Left forelimb (tissue), 1 donor: ENCODE measurements around the gene SAMHD1.
"Not testable (repeated sequence)": the region's sequence is repeated elsewhere in the genome, so short reads cannot be mapped to it uniquely, and the experiment has no call there.

Source experiments
- DNase-seq: peaks from one replicate; pipeline ENCODE4 v3.0.0-alpha.2; 2018; ENCODE audit warnings: low spot score

Gene SAMHD1

GRCh38 chr20:36956016-36956415 is 4.5 kb upstream of the SAMHD1 start:
- DNase-seq = no peak

GRCh38 chr20:36951979-36952738 is 651 bp upstream of the SAMHD1 start:
- no peak for DNase-seq

GRCh38 chr20:36950414-36951197 is 902 bp downstream of the SAMHD1 start:
- DNase-seq = peak; percentile 66

GRCh38 chr20:36941401-36941835 is 10.1 kb downstream of the SAMHD1 start:
- DNase-seq = no peak

DNA sequence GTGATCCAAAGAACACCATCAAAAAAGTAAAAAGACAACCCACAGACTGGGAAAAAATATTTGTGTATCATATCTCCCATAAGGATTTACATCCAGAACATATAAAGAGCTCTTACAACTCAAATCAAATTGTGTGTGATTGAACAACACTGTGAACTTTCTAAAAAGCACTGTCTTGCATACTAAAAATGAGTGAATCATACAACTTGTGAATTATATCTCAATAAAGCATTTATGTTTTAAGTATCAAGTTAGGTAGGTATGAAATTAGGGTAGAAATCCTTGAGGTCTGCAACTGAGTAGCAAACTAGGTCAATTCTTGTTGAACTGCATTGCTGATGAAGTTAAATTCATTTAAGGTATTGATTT is 14.1 kb downstream of the SAMHD1 start:
- DNase-seq = no peak

DNA sequence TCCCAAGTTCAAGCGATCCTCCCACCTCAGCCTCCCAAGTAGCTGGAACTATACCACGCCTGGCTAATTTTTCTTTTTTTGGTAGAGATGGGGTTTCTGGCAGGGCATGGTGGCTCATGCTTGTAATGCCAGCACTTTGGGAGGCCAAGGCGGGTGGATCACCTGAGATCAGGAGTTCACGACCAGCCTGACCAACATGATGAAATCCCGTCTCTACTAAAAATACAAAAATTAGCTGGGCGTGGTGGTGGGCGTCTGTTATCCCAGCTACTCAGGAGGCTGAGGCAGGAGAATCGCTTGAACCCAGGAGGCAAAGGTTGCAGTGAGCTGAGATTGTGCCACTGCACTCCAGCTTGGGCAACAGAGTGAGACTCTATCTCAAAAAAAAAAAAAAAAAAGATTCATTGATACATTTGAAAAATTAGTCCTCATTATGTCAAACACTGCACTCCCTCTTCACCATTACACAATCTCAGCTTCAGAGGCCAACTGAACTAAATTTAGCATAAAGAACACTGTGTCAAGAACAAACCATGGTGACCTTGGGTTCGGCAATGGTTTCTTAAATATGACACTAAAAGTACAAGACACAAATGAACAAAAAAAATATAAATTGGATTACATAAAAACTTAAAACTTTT is 14.6 kb downstream of the SAMHD1 start:
- not testable (repeated sequence) for DNase-seq

DNA sequence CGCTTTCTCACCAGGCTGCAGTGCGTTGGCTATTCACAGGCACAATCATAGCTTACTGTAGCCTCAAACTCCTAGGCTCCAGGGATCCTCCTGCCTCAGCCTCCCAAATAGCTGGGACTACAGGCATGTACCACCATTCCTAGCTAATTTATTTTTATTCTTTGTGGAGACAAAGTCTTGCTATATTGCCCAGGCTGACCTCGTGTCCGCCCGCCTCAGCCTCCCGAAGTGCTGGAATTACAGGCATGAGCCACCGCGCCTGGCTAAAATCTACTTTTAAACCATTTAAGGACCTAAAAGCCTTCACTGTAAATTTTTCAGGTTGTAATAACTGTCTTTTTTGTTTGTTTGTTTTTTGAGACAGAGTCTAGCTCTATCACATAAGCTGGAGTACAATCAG is 15.2 kb downstream of the SAMHD1 start:
- no peak for DNase-seq

DNA sequence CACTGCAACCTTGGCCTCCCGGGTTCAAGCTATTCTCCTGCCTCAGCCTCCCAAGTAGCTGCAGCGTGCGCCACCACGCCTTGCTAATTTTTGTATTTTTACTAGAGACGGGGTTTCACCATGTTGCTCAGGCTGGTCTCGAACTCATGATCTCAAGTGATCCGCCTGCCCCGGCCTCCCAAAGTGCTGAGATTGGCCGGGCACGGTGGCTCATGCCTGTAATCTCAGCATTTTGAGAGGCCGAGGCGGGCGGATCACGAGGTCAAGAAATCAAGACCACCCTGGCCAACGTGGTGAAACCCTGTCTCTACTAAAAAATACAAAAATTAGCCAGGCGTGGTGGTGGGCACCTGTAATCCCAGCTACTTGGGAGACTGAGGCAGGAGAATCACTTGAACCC is 17.9 kb downstream of the SAMHD1 start:
- not testable (repeated sequence) for DNase-seq

DNA sequence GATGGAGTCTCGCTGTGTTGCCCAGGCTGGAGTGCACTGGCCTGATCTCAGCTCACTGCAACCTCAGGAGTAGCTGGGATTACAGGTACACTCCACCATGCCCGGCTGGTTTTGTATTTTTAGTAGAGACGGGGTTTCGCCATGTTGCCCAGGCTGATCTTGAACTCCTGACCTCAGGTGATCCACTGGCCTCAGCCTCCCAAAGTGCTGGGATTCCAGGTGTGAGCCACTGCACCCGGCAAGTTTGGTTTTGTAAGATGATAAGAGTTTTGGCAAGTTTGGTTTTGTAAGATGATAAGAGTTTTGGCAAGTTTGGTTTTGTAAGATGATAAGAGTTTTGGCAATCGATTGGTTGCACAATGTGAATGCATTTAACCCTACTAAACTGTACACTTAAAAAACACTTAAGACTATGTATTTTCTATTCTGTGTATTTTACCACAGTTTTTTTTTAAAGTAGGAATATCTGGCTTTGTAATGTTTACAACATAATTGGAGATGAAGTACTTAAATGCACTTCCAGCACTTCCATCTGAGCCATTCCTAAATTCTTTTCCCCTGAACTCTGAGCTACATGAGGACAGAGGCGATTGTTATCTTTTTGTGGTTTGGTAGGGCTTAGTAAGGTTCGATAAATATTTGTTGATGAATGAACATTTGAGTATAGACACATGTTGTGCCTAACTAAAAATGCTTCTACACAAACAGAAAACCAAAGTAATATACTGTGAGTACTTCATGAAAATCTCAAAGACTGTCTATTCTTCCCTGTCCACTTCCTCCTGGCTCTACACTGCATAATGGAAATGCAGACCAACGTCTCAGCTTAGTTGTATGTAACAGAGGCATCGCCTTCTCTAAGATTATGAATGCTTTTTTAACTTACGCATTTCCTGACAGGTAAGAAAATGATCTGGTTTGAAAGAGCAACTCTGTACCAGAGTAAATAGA is 18.8 kb downstream of the SAMHD1 start:
- no peak for DNase-seq

DNA sequence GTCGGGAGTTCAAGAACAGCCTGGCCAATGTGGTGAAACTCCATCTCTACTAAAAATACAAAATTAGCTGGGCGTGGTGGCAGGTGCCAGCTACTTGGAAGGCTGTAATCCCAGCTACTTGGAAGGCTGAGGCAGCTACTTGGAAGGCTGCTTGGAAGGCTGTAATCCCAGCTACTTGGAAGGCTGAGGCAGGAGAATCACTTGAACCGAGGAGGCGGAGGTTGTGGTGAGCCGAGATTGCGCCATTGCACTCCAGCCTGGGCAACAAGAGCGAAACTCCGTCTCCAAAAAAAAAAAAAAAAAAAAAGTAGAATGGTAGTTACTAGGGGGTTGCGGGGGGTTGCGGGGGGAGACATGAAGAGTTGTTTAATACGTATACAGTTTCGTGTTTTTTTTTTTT is 19.4 kb downstream of the SAMHD1 start:
- DNase-seq = not testable (repeated sequence)

- no peak for DNase-seq
These were observed 21.8 kb downstream of the SAMHD1 start for GRCh38 chr20:36929691-36930090.

GRCh38 chr20:36929290-36929689 is 22.2 kb downstream of the SAMHD1 start:
- no peak for DNase-seq

GRCh38 chr20:36927704-36928103 is 23.8 kb downstream of the SAMHD1 start:
- DNase-seq = no peak

DNA sequence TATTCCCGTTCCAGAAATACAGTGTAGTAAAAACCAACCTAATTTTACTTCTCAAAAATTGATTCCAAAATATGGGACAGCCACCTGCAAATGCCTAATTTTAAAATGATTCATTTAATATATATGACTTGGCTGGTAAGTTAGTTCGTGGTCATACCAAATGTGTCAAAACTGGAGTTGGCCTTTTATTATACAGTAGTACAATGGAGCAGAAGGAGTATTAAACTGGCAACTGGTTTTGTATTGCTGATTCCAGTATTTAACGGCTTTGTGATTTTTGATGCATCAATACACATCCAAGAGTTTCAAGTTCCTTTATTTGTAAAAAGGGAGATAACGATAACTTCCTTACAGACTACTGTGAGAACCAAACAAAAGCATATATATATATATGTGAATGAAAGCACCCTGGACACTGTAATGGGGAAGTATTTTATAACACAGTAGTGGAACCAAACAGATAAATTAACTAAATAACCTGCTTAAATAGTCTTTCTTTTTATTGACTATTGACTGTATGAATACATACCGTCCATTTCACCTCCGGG is 24.8 kb downstream of the SAMHD1 start:
- no peak for DNase-seq

DNA sequence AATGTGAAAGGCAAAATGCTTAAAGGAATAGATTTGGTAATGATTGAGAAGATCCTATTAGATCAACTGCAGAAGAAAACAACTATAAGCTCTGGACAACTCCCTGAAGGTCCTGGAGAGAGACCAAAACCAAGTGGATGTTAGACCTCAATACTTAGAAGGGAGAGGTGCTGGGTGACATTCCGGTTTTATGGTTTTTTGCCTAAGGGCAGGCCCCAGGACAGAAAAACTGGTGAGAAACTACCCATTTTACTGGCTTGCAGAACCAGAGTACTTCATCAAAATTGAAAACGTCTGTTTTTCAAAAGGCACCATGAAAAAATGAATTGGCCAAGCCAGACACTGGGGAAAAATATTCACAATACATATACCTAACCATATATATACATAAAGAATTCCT is 26.3 kb downstream of the SAMHD1 start:
- no peak for DNase-seq

GRCh38 chr20:36924167-36925045 is 27.1 kb downstream of the SAMHD1 start:
- DNase-seq = no peak

GRCh38 chr20:36920334-36920730 is 31.2 kb downstream of the SAMHD1 start:
- DNase-seq = no peak

DNA sequence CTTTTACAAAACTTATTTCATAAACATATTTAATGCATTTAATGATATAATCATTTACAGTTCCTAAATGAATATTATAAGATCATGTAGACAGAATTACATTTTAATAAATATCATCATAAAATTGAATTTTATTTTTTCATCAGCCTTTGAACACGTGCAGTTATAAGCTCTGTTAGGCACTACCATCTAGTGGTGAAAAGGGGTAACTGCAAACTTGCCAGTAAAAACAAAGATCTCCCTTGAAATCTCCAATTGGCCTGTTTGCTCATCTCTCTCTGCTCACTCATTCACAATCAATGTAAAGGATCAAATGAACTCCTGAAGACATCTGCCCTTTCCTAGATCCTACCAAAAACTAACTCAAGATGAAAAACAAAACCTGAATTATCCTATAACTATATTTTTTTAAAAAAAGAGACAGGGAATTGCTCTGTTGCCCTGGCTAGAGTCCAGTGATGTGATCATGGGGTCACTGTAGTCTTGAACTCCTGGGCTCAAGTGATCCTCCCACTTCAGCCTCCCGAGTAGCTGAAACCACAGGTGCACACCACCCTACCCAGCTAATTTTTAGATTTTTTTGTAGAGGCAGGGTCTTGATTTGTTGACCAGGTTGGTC is 31.7 kb downstream of the SAMHD1 start:
- DNase-seq = no peak

- no peak for DNase-seq
These were observed 33.6 kb downstream of the SAMHD1 start for GRCh38 chr20:36917943-36918342.

DNA sequence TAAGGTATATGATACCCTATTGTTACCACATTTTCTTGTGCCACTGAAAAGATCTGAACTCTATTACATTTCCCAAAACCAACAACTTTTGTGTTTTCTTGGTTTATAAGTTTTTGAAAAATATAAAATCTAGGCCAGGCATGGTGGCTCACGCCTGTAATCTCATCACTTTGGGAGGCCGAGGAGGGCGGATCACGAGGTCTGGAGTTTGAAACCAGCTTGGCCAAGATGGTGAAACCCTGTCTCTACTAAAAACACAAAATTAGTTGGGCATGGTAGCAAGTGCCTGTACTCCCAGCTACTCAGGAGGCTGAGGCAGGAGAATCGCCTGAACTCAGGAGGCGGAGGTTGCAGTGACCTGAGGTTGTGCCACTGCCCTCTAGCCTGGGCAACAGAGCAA is 34.3 kb downstream of the SAMHD1 start:
- no peak for DNase-seq
